Measurements from ENCODE around the gene ST3GAL3. TPM values are rescaled to one million over a fixed set of nuclear protein-coding genes. Genes with fewer than 3 reads are reported as not detected.

The ST3GAL3 gene
- polyA plus RNA-seq, 2 of the 4 experiments (the other 2 are of a cell fraction): 2.5 to 4.0 TPM

GRCh38 chr1:43818691-43819090, 111.4 kb downstream of the ST3GAL3 start:
- TF ChIP-seq, protein P1, sequence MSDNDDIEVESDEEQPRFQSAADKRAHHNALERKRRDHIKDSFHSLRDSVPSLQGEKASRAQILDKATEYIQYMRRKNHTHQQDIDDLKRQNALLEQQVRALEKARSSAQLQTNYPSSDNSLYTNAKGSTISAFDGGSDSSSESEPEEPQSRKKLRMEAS (IDR thresholded peaks at IDR 0.05): no peak
- TF ChIP-seq RAD21 (conservative IDR thresholded peaks at IDR 0.05 in 1 of 2, IDR thresholded peaks at IDR 0.05 in 1 of 2) (no peak), HOXA7 (CRISPR knock-in tag; IDR thresholded peaks at IDR 0.05) (no peak), MAZ (IDR thresholded peaks at IDR 0.05; ENCODE audit: borderline replicate concordance, low read depth, low read length) (no peak), TFCP2L1 (CRISPR knock-in tag; IDR thresholded peaks at IDR 0.05) (no peak), BHLHE40 (IDR thresholded peaks at IDR 0.05; ENCODE audit: low read depth, low read length) (no peak), HOXB13 (CRISPR knock-in tag; IDR thresholded peaks at IDR 0.05; ENCODE audit: low read depth) (no peak), CHD2 (IDR thresholded peaks at IDR 0.05; ENCODE audit: low read length, partially characterized antibody) (no peak), HES2 (IDR thresholded peaks at IDR 0.05) (no peak), KDM5A (IDR thresholded peaks at IDR 0.05) (no peak)
- TF ChIP-seq, protein P2, sequence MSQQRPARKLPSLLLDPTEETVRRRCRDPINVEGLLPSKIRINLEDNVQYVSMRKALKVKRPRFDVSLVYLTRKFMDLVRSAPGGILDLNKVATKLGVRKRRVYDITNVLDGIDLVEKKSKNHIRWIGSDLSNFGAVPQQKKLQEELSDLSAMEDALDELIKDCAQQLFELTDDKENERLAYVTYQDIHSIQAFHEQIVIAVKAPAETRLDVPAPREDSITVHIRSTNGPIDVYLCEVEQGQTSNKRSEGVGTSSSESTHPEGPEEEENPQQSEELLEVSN (IDR thresholded peaks at IDR 0.05; ENCODE audit: borderline replicate concordance, low read depth): no peak
- no peak overlapping the region for H3K27ac ChIP-seq
- no peak overlapping the region for H3K4me3 ChIP-seq
- no peak for ATAC-seq
- DNase-seq (ENCODE audit: low read depth in 1 of 2, low spot score in 1 of 2): no peak
- no peak for FAIRE-seq
- WGBS (ENCODE audit: missing lambda C conversion rate): 97% methylated on average over 1 of the region's 1 CpG
- CTCF ChIA-PET: no interaction called here
- POLR2A ChIA-PET: no interaction called here
- H3K4me1 ChIP-seq: peaks cover 16% of the 10 kb centered on the region
- no peak overlapping the region for H3K4me2 ChIP-seq
- H3K9me3 ChIP-seq: peaks cover 13% of the 10 kb centered on the region; the same call in 1 of the 3 replicates

DNA sequence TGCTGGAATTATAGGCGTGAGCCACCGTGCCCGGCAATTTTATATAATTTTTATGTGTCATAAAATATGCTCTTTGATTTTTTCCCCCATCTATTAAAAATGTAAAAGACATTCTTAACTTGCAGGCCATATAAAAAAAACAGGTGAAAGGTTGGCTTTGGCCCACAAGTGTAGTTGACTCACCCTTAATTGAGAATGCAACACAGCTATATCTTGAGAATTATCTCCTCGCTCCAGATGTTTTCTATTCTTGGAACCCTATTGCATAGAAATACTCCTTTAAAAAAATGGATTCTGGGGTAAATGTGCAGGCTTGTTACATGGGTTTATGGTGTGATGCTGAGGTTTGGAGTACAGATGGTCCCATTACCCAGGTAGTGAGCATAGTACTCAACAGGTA, 112.0 kb downstream of the ST3GAL3 start:
- Histone ChIP-seq H3K4me3 (no peak overlapping the region), H3K4me2 (no peak overlapping the region), H3K27ac (no peak overlapping the region), H3K4me1 (peaks cover 16% of the 10 kb centered on the region), H3K9me3 (peaks cover 13% of the 10 kb centered on the region; the same call in 1 of the 3 replicates)
- ChIA-PET POLR2A (no interaction called here), CTCF (interaction anchor here (0.6 to 1.4 kb wide), 2 partner anchors 115 to 1054 kb away, joined by 3 read pairs; no protein-coding TSS in a partner anchor)
- TF ChIP-seq ZFP36 (IDR thresholded peaks at IDR 0.05; ENCODE audit: borderline replicate concordance, partially characterized antibody): no peak
- no peak for DNase-seq (ENCODE audit: low read depth in 1 of 2, low spot score in 1 of 2)
- 94% methylated on average over 4 of the region's 4 CpGs for WGBS (ENCODE audit: missing lambda C conversion rate)
- ATAC-seq: no peak
- no peak for FAIRE-seq

DNA sequence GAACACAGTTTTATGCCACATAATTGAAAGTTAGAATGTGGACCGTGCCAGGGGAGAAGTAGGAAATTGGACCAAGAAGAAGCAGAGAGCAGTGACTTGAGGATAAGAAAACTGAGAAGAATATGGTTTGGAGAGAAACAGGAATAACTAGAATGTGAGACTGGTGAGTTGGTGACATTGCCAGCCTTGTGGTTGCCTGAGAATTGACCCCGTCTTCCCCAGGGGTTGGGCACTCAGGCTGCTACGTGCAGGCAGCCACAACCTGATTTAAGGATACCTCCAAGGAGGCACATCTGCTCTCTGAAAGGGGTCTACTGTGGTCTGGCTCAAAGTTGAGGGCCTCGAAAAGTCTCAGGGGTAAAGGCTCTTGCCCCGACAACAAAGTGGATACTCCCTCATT, 114.1 kb downstream of the ST3GAL3 start:
- Histone ChIP-seq H3K4me2 (peak overlapping the region; percentile 42), H3K4me1 (peaks cover 16% of the 10 kb centered on the region)
- CTCF ChIA-PET: no interaction called here

More for the DNA sequence above, 114.1 kb downstream of the ST3GAL3 start:
- POLR2A ChIA-PET: no interaction called here
- DNase-seq (ENCODE audit: low read depth in 1 of 2, low spot score in 1 of 2): no peak
- Histone ChIP-seq H3K27ac (peak overlapping the region; percentile 67 to 78), H3K4me3 (no peak overlapping the region), H3K9me3 (peaks cover 13% of the 10 kb centered on the region; the same call in 1 of the 3 replicates)
- no peak for FAIRE-seq
- ATAC-seq: no peak
- 69% methylated on average over 5 of the region's 5 CpGs for WGBS (ENCODE audit: missing lambda C conversion rate)
- TF ChIP-seq EHMT2 (IDR thresholded peaks at IDR 0.05; ENCODE audit: low read depth) (no peak), USF2 (IDR thresholded peaks at IDR 0.05) (no peak), FOXS1 (CRISPR knock-in tag; IDR thresholded peaks at IDR 0.05) (no peak), BHLHE40 (IDR thresholded peaks at IDR 0.05; ENCODE audit: low read depth, low read length) (no peak), HES2 (IDR thresholded peaks at IDR 0.05) (no peak), ESRRA (IDR thresholded peaks at IDR 0.05; ENCODE audit: borderline replicate concordance, low read length) (no peak), MAZ (IDR thresholded peaks at IDR 0.05; ENCODE audit: borderline replicate concordance, low read depth, low read length) (no peak), TFCP2L1 (CRISPR knock-in tag; IDR thresholded peaks at IDR 0.05) (no peak), SREBF2 (IDR thresholded peaks at IDR 0.05) (no peak), RAD21 (conservative IDR thresholded peaks at IDR 0.05 in 1 of 2, IDR thresholded peaks at IDR 0.05 in 1 of 2) (no peak), EP300 (IDR thresholded peaks at IDR 0.05) (no peak)
- TF ChIP-seq, protein P3, sequence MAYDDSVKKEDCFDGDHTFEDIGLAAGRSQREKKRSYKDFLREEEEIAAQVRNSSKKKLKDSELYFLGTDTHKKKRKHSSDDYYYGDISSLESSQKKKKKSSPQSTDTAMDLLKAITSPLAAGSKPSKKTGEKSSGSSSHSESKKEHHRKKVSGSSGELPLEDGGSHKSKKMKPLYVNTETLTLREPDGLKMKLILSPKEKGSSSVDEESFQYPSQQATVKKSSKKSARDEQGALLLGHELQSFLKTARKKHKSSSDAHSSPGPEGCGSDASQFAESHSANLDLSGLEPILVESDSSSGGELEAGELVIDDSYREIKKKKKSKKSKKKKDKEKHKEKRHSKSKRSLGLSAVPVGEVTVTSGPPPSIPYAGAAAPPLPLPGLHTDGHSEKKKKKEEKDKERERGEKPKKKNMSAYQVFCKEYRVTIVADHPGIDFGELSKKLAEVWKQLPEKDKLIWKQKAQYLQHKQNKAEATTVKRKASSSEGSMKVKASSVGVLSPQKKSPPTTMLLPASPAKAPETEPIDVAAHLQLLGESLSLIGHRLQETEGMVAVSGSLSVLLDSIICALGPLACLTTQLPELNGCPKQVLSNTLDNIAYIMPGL (CRISPR knock-in tag; IDR thresholded peaks at IDR 0.05; ENCODE audit: borderline replicate concordance): no peak
- TF ChIP-seq, protein P4, sequence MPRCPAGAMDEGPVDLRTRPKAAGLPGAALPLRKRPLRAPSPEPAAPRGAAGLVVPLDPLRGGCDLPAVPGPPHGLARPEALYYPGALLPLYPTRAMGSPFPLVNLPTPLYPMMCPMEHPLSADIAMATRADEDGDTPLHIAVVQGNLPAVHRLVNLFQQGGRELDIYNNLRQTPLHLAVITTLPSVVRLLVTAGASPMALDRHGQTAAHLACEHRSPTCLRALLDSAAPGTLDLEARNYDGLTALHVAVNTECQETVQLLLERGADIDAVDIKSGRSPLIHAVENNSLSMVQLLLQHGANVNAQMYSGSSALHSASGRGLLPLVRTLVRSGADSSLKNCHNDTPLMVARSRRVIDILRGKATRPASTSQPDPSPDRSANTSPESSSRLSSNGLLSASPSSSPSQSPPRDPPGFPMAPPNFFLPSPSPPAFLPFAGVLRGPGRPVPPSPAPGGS (IDR thresholded peaks at IDR 0.05): no peak
